Mesendoderm (in vitro differentiated cells): ENCODE measurements around the gene SAMD11.

ENCODE experiments used
- DNase-seq: peaks from one replicate; pipeline ENCODE4 v3.0.0; 2013
- H2AK5ac ChIP-seq: 2 replicates; pipeline ENCODE4 v1.6.1; 2013; ENCODE audit warnings: low read length, inconsistent platforms
- H2BK120ac ChIP-seq: 2 replicates; pipeline ENCODE4 v1.6.1; 2013; ENCODE audit warnings: low read depth, mild to moderate bottlenecking, low read length, moderate library complexity, mixed read lengths
- H2BK15ac ChIP-seq: replicated peaks from 2 replicates; pipeline ENCODE4 v1.6.1; 2013; ENCODE audit warnings: low read depth, mild to moderate bottlenecking, moderate library complexity
- H2BK5ac ChIP-seq: 2 replicates; pipeline ENCODE4 v1.6.1; 2013; ENCODE audit warnings: low read length, inconsistent platforms
- H3K18ac ChIP-seq: 2 replicates; pipeline ENCODE4 v1.6.1; 2013; ENCODE audit warnings: mild to moderate bottlenecking, low read length, mixed read lengths
- H3K23ac ChIP-seq: one replicate; pipeline ENCODE4 v1.6.1; 2013; ENCODE audit warnings: low read length
- H3K27ac ChIP-seq: 2 replicates; pipeline ENCODE4 v1.5.1; 2013; ENCODE audit warnings: low read depth, mild to moderate bottlenecking, inconsistent platforms, low read length, moderate library complexity
- H3K27me3 ChIP-seq: 2 replicates; pipeline ENCODE4 v1.6.1; 2013; ENCODE audit warnings: low read length, control low read depth, mild to moderate bottlenecking, inconsistent platforms; ENCODE audit not compliant: insufficient read depth, poor library complexity
- H3K36me3 ChIP-seq: 2 replicates; pipeline ENCODE4 v1.6.1; 2013; ENCODE audit warnings: low read length, inconsistent platforms; ENCODE audit not compliant: control insufficient read depth, insufficient read depth
- H3K4ac ChIP-seq: one replicate; pipeline ENCODE4 v1.6.1; 2013; ENCODE audit warnings: low read depth, mild to moderate bottlenecking, low read length, moderate library complexity
- H3K4me1 ChIP-seq: 2 replicates; pipeline ENCODE4 v1.6.1; 2013; ENCODE audit warnings: low read depth, low read length, inconsistent platforms; ENCODE audit not compliant: control insufficient read depth
- H3K4me2 ChIP-seq: 2 replicates; pipeline ENCODE4 v1.6.1; 2013; ENCODE audit warnings: low read length
- H3K4me3 ChIP-seq: 2 replicates; pipeline ENCODE4 v1.5.1; 2013; ENCODE audit warnings: mild to moderate bottlenecking, low read length
- H3K56ac ChIP-seq: one replicate; pipeline ENCODE4 v1.6.1; 2013; ENCODE audit warnings: low read length
- H3K79me1 ChIP-seq: 2 replicates; pipeline ENCODE4 v1.6.1; 2013; ENCODE audit warnings: low read length, inconsistent platforms
- H3K79me2 ChIP-seq: 2 replicates; pipeline ENCODE4 v1.6.1; 2013; ENCODE audit warnings: mild to moderate bottlenecking, low read length; ENCODE audit not compliant: control insufficient read depth, insufficient read depth
- H3K9ac ChIP-seq: 2 replicates; pipeline ENCODE4 v1.6.1; 2013; ENCODE audit warnings: low read length, inconsistent platforms
- H4K5ac ChIP-seq: one replicate; pipeline ENCODE4 v1.6.1; 2013; ENCODE audit warnings: low read length
- H4K8ac ChIP-seq: one replicate; pipeline ENCODE4 v1.6.1; 2013; ENCODE audit warnings: low read depth, mild to moderate bottlenecking, control low read depth, low read length, moderate library complexity
- WGBS: extraction: QIAGEN DNeasy Blood & Tissue Kit; methylation state at CpG from one replicate; pipeline ENCODE4 v1.1.7; 2013; ENCODE audit warnings: low lambda C conversion rate, missing lambda C conversion rate; ENCODE audit not compliant: insufficient coverage; ENCODE audit errors: extremely low coverage; 5-methylcytosine and 5-hydroxymethylcytosine counted together

Gene SAMD11

GRCh38 chr1:906600-907420 lies 16.9 kb upstream of the SAMD11 start:
- no peaks in the 10 kb centered on the region for H3K79me2 ChIP-seq
- no peak overlapping the region for H2AK5ac ChIP-seq
- H3K36me3 ChIP-seq: no peaks in the 10 kb centered on the region
- WGBS: no CpG with 5 or more reads among the region's 20 CpGs
- no peak overlapping the region for H3K4me3 ChIP-seq
- H3K18ac ChIP-seq: no peak overlapping the region
- H3K27ac ChIP-seq: no peak overlapping the region
- no peak overlapping the region for H2BK5ac ChIP-seq
- H3K23ac ChIP-seq: no peak overlapping the region
- H2BK120ac ChIP-seq: no peak overlapping the region
- H3K4me2 ChIP-seq: no peak overlapping the region
- H4K8ac ChIP-seq: no peak overlapping the region
- H3K9ac ChIP-seq: no peak overlapping the region
- no peak overlapping the region for H3K4ac ChIP-seq
- no peak overlapping the region for H2BK15ac ChIP-seq
- H3K27me3 ChIP-seq: no peaks in the 10 kb centered on the region
- no peaks in the 10 kb centered on the region for H3K4me1 ChIP-seq
- no peak overlapping the region for H4K5ac ChIP-seq
- DNase-seq: no peak
- H3K79me1 ChIP-seq: no peaks in the 10 kb centered on the region
- H3K56ac ChIP-seq: no peak overlapping the region

- Histone ChIP-seq H3K4me3 (no peak overlapping the region), H3K18ac (no peak overlapping the region), H3K23ac (no peak overlapping the region), H2BK5ac (no peak overlapping the region), H3K27ac (no peak overlapping the region), H3K9ac (no peak overlapping the region), H3K36me3 (no peaks in the 10 kb centered on the region), H3K79me1 (no peaks in the 10 kb centered on the region), H4K5ac (no peak overlapping the region), H4K8ac (no peak overlapping the region), H2BK15ac (no peak overlapping the region), H3K27me3 (no peaks in the 10 kb centered on the region), H2AK5ac (no peak overlapping the region), H3K4ac (no peak overlapping the region), H3K4me2 (no peak overlapping the region), H2BK120ac (no peak overlapping the region), H3K4me1 (no peaks in the 10 kb centered on the region), H3K79me2 (no peaks in the 10 kb centered on the region), H3K56ac (no peak overlapping the region)
- DNase-seq: no peak
- no CpG with 5 or more reads among the region's 17 CpGs for WGBS
These were observed 15.9 kb upstream of the SAMD11 start for GRCh38 chr1:907611-908451.

GRCh38 chr1:908661-909060 lies 15.1 kb upstream of the SAMD11 start:
- H3K4me1 ChIP-seq: no peaks in the 10 kb centered on the region

GRCh38 chr1:909861-910310 lies 13.8 kb upstream of the SAMD11 start:
- no peak overlapping the region for H3K9ac ChIP-seq
- H3K36me3 ChIP-seq: no peaks in the 10 kb centered on the region
- H3K4ac ChIP-seq: no peak overlapping the region
- H3K56ac ChIP-seq: no peak overlapping the region
- H3K4me1 ChIP-seq: no peaks in the 10 kb centered on the region
- H2BK120ac ChIP-seq: no peak overlapping the region
- H4K5ac ChIP-seq: no peak overlapping the region
- no peaks in the 10 kb centered on the region for H3K79me1 ChIP-seq
- no peak overlapping the region for H2BK5ac ChIP-seq
- no peak overlapping the region for H3K18ac ChIP-seq
- no peaks in the 10 kb centered on the region for H3K79me2 ChIP-seq
- no peak overlapping the region for H3K4me3 ChIP-seq
- H2BK15ac ChIP-seq: no peak overlapping the region
- H2AK5ac ChIP-seq: no peak overlapping the region
- H3K27me3 ChIP-seq: no peaks in the 10 kb centered on the region
- no peak overlapping the region for H3K23ac ChIP-seq
- no peak overlapping the region for H4K8ac ChIP-seq
- WGBS: no CpG with 5 or more reads among the region's 53 CpGs
- no peak for DNase-seq
- H3K27ac ChIP-seq: no peak overlapping the region
- no peak overlapping the region for H3K4me2 ChIP-seq

More at GRCh38 chr1:908661-909060, 15.1 kb upstream of the SAMD11 start:
- no peak overlapping the region for H3K4me2 ChIP-seq
- H3K4ac ChIP-seq: no peak overlapping the region
- no peak overlapping the region for H3K27ac ChIP-seq
- H2AK5ac ChIP-seq: no peak overlapping the region
- H3K9ac ChIP-seq: no peak overlapping the region
- no peak overlapping the region for H2BK120ac ChIP-seq
- WGBS: no CpG with 5 or more reads among the region's 16 CpGs
- no peak overlapping the region for H2BK15ac ChIP-seq
- no peak overlapping the region for H4K8ac ChIP-seq
- no peak overlapping the region for H3K18ac ChIP-seq
- H4K5ac ChIP-seq: no peak overlapping the region
- H3K79me2 ChIP-seq: no peaks in the 10 kb centered on the region
- H3K27me3 ChIP-seq: no peaks in the 10 kb centered on the region
- no peak overlapping the region for H3K56ac ChIP-seq
- no peaks in the 10 kb centered on the region for H3K79me1 ChIP-seq
- no peak for DNase-seq
- no peak overlapping the region for H3K23ac ChIP-seq
- H2BK5ac ChIP-seq: no peak overlapping the region
- no peak overlapping the region for H3K4me3 ChIP-seq
- no peaks in the 10 kb centered on the region for H3K36me3 ChIP-seq

- H3K4me3 ChIP-seq: no peak overlapping the region
- no peak overlapping the region for H2AK5ac ChIP-seq
- H2BK120ac ChIP-seq: no peak overlapping the region
- H4K5ac ChIP-seq: no peak overlapping the region
- no peak overlapping the region for H3K9ac ChIP-seq
- no peak overlapping the region for H3K4ac ChIP-seq
- no peak overlapping the region for H3K4me2 ChIP-seq
- H3K4me1 ChIP-seq: no peaks in the 10 kb centered on the region
- no peaks in the 10 kb centered on the region for H3K79me2 ChIP-seq
- WGBS: no CpG with 5 or more reads among the region's 29 CpGs
- H4K8ac ChIP-seq: no peak overlapping the region
- H3K56ac ChIP-seq: no peak overlapping the region
- no peak overlapping the region for H3K27ac ChIP-seq
- no peak overlapping the region for H3K23ac ChIP-seq
- no peaks in the 10 kb centered on the region for H3K36me3 ChIP-seq
- H2BK5ac ChIP-seq: no peak overlapping the region
- H2BK15ac ChIP-seq: no peak overlapping the region
- no peaks in the 10 kb centered on the region for H3K79me1 ChIP-seq
- no peak overlapping the region for H3K18ac ChIP-seq
- DNase-seq: no peak
- H3K27me3 ChIP-seq: no peaks in the 10 kb centered on the region
These were observed 13.3 kb upstream of the SAMD11 start for GRCh38 chr1:910311-910880.
